Neural cell (in vitro differentiated cells): ENCODE results near the gene CALHM6. TPM values are rescaled to one million over a fixed set of nuclear protein-coding genes. Genes with fewer than 3 reads are reported as not detected.

Source experiments
- H2AFZ ChIP-seq: fragments of 200-600, 300-800 bp; sonication (generic), shearing (Covaris generic); 2 replicates; pipeline ENCODE4 v1.6.0; 2014; ENCODE audit warnings: low read depth, mild to moderate bottlenecking, antibody characterized with exemption, low read length, moderate library complexity
- H3F3A ChIP-seq: fragments of 200-600 bp; shearing (Covaris generic); 2 replicates; pipeline ENCODE4 v1.6.1; 2016; ENCODE audit warnings: mild to moderate bottlenecking, moderate library complexity, mixed read lengths, antibody characterized with exemption, low read length; ENCODE audit not compliant: insufficient read depth, poor library complexity, severe bottlenecking
- H3K27ac ChIP-seq: fragments of 200-600, 300-800 bp; sonication (generic), shearing (Covaris generic); 2 replicates; pipeline ENCODE4 v1.5.1; 2014; ENCODE audit warnings: mild to moderate bottlenecking, low read length, moderate library complexity
- H3K27me3 ChIP-seq: fragments of 300-800, 200-600 bp; sonication (generic), shearing (Covaris generic); 2 replicates; pipeline ENCODE4 v1.6.0; 2014; ENCODE audit warnings: mild to moderate bottlenecking, low read depth, low read length, moderate library complexity; ENCODE audit not compliant: insufficient read depth
- H3K36me3 ChIP-seq: fragments of 300-800, 200-600 bp; sonication (generic), shearing (Covaris generic); 2 replicates; pipeline ENCODE4 v1.5.1; 2014; ENCODE audit warnings: mild to moderate bottlenecking, antibody characterized with exemption, low read length, moderate library complexity; ENCODE audit not compliant: insufficient read depth
- H3K4me2 ChIP-seq: fragments of 300-800, 200-600 bp; sonication (generic), shearing (Covaris generic); 2 replicates; pipeline ENCODE4 v1.6.0; 2014; ENCODE audit warnings: mild to moderate bottlenecking, low read length
- H3K4me3 ChIP-seq: fragments of 300-800, 200-600 bp; sonication (generic), shearing (Covaris generic); 2 replicates; pipeline ENCODE4 v1.5.1; 2014; ENCODE audit warnings: mild to moderate bottlenecking, low read length, moderate library complexity
- H3K79me2 ChIP-seq: fragments of 200-600 bp; shearing (Covaris generic); replicated peaks from 2 replicates; pipeline ENCODE4 v1.6.0; 2014; ENCODE audit warnings: mild to moderate bottlenecking, low read length, moderate library complexity; ENCODE audit not compliant: insufficient read depth
- H3K9ac ChIP-seq: fragments of 300-800, 200-600 bp; sonication (generic), shearing (Covaris generic); 2 replicates; pipeline ENCODE4 v1.6.1; 2016; ENCODE audit warnings: mild to moderate bottlenecking, low read length, mixed read lengths
- H3K9me2 ChIP-seq: fragments of 200-600 bp; shearing (Covaris generic); 2 replicates; pipeline ENCODE4 v1.6.1; 2016; ENCODE audit warnings: mild to moderate bottlenecking, low read length, mixed read lengths; ENCODE audit not compliant: insufficient read depth
- H3K9me3 ChIP-seq: fragments of 200-600, 300-800 bp; sonication (generic), shearing (Covaris generic); 2 replicates; pipeline ENCODE4 v1.6.1; 2016; ENCODE audit warnings: mild to moderate bottlenecking, mixed run types, low read length, moderate library complexity, mixed read lengths
- H4K20me1 ChIP-seq: fragments of 200-600 bp; shearing (Covaris generic); 2 replicates; pipeline ENCODE4 v1.6.1; 2016; ENCODE audit warnings: mild to moderate bottlenecking, mixed run types; ENCODE audit not compliant: insufficient read depth
- CTCF ChIP-seq: fragments of 450-650 bp; IDR thresholded peaks from 2 replicates; pipeline ENCODE4 v1.5.1; 2014; ENCODE audit warnings: antibody characterized with exemption, mild to moderate bottlenecking, moderate library complexity; ENCODE audit not compliant: poor library complexity, severe bottlenecking
- EP300 ChIP-seq: fragments of 450-650 bp; conservative IDR thresholded peaks from 2 replicates; pipeline ENCODE4 v1.6.1; 2014; ENCODE audit warnings: antibody characterized with exemption, mild to moderate bottlenecking, moderate library complexity; ENCODE audit not compliant: poor library complexity, severe bottlenecking
- EZH2 ChIP-seq: fragments of 200-600, 300-800 bp; shearing (Covaris generic), sonication (generic); IDR thresholded peaks from 2 replicates; pipeline ENCODE4 v1.6.1; 2014; ENCODE audit warnings: antibody characterized with exemption, low read length, borderline replicate concordance, mild to moderate bottlenecking; ENCODE audit not compliant: insufficient read depth, poor library complexity, severe bottlenecking
- MXI1 ChIP-seq: fragments of 450-650 bp; conservative IDR thresholded peaks from 2 replicates; pipeline ENCODE4 v1.6.1; 2014; ENCODE audit warnings: antibody characterized with exemption, mild to moderate bottlenecking; ENCODE audit not compliant: poor library complexity, severe bottlenecking
- POLR2AphosphoS5 ChIP-seq: IDR thresholded peaks from 2 replicates; pipeline ENCODE4 v1.6.1; 2012
- RAD21 ChIP-seq: fragments of 450-650 bp; conservative IDR thresholded peaks from 2 replicates; pipeline ENCODE4 v1.6.1; 2014; ENCODE audit warnings: antibody characterized with exemption, mild to moderate bottlenecking, moderate library complexity
- REST ChIP-seq: IDR thresholded peaks from 2 replicates; pipeline ENCODE4 v1.6.1; 2012; ENCODE audit warnings: borderline replicate concordance
- SMC3 ChIP-seq: fragments of 450-650 bp; conservative IDR thresholded peaks from 2 replicates; pipeline ENCODE4 v1.6.1; 2014; ENCODE audit warnings: antibody characterized with exemption, mild to moderate bottlenecking, moderate library complexity; ENCODE audit not compliant: poor library complexity
- TAF1 ChIP-seq: IDR thresholded peaks from 2 replicates; pipeline ENCODE4 v1.6.1; 2012; ENCODE audit warnings: low read depth
- polyA plus RNA-seq: library from polyadenylated mRNA; depleted of rRNA; stranded (reverse); fragments of >200 nt; gene quantifications from 2 replicates; pipeline ENCODE4 v1.2.3, GENCODE V29; 2014

The CALHM6 gene
- polyA plus RNA-seq, 1 donor from 2014 or later: 12.0 TPM

GRCh38 chr6:116430860-116431259 lies 30.3 kb upstream of the CALHM6 start:
- no peaks in the 10 kb centered on the region for H3K9me3 ChIP-seq
- H3K36me3 ChIP-seq: no peaks in the 10 kb centered on the region
- no peaks in the 10 kb centered on the region for H3K79me2 ChIP-seq
- TF ChIP-seq TAF1 (no peak), SMC3 (no peak), REST (no peak), POLR2AphosphoS5 (no peak)
- no peak overlapping the region for H3K4me3 ChIP-seq
- no peak overlapping the region for H3K27ac ChIP-seq
- no peaks in the 10 kb centered on the region for H3F3A ChIP-seq
- H3K9me2 ChIP-seq: no peaks in the 10 kb centered on the region
- no peaks in the 10 kb centered on the region for H4K20me1 ChIP-seq
- no peak overlapping the region for H3K4me2 ChIP-seq
- no peak overlapping the region for H3K9ac ChIP-seq
- no peaks in the 10 kb centered on the region for H3K27me3 ChIP-seq
- H2AFZ ChIP-seq: no peak overlapping the region

- H3K79me2 ChIP-seq: no peaks in the 10 kb centered on the region
- H3K4me3 ChIP-seq: no peak overlapping the region
- H3F3A ChIP-seq: no peaks in the 10 kb centered on the region
- H4K20me1 ChIP-seq: no peaks in the 10 kb centered on the region
- H3K4me2 ChIP-seq: no peak overlapping the region
- no peaks in the 10 kb centered on the region for H3K9me3 ChIP-seq
- TF ChIP-seq EP300 (no peak), MXI1 (no peak), CTCF (no peak), RAD21 (no peak), EZH2 (no peak), SMC3 (no peak), POLR2AphosphoS5 (no peak), TAF1 (no peak), REST (no peak)
- no peaks in the 10 kb centered on the region for H3K36me3 ChIP-seq
- no peak overlapping the region for H3K27ac ChIP-seq
- H3K27me3 ChIP-seq: no peaks in the 10 kb centered on the region
- H3K9ac ChIP-seq: no peak overlapping the region
- no peaks in the 10 kb centered on the region for H3K9me2 ChIP-seq
- H2AFZ ChIP-seq: no peak overlapping the region
These were observed 29.1 kb upstream of the CALHM6 start for GRCh38 chr6:116431964-116432595.
